Measurements from ENCODE around the gene MMP14.
"Not testable (repeated sequence)": the region's sequence is repeated elsewhere in the genome, so short reads cannot be mapped to it uniquely, and the experiment has no call there.

- TF ChIP-seq GABPA (IDR thresholded peaks at IDR 0.05; ENCODE audit: low read depth); CTCF (IDR thresholded peaks at IDR 0.05; ENCODE audit: insufficient read depth, low read length); POLR2AphosphoS5 (IDR thresholded peaks at IDR 0.05; ENCODE audit: low read depth); REST (IDR thresholded peaks at IDR 0.05; ENCODE audit: insufficient replicate concordance, low read depth): not testable (repeated sequence)
Measured at GRCh38 chr14:22860377-22860776, 24.0 kb downstream of the MMP14 start.

Data from HL-60 (cell line).